Stomach (tissue), 9 donors: ENCODE results near the gene ZDHHC21. TPM values are rescaled to one million over a fixed set of nuclear protein-coding genes. Genes with fewer than 3 reads are reported as not detected.

ENCODE experiments used
- DNase-seq, 2 donors: peaks; one replicate each; pipeline versions ENCODE4 v3.0.0 to v3.0.0-alpha.2; 2013 to 2019
- H3K27ac ChIP-seq, 5 donors: fragments of 200-600 bp in 4 of 5; sonication (generic) in 4 of 5; one replicate each; pipeline ENCODE4 v1.5.1; 2013 to 2019; ENCODE audit warnings: mild to moderate bottlenecking in 1 of 5, moderate library complexity in 1 of 5
- H3K27me3 ChIP-seq, 3 donors: fragments of 200-600 bp; sonication (generic); one replicate each; pipeline ENCODE4 v1.5.1; 2017 to 2019; ENCODE audit warnings: mixed run types in 1 of 3
- H3K36me3 ChIP-seq, 4 donors: fragments of 200-600 bp; sonication (generic); 1 replicate in 3 of 4; 2 replicates in 1 of 4; pipeline ENCODE4 v1.5.1; 2016 to 2019
- H3K4me1 ChIP-seq, 4 donors: fragments of 200-600 bp; sonication (generic); one replicate each; pipeline ENCODE4 v1.5.1; 2016 to 2019
- H3K4me3 ChIP-seq, 4 donors: fragments of 200-600 bp; sonication (generic) in 3 of 4; one replicate each; pipeline ENCODE4 v1.5.1; 2016 to 2019; ENCODE audit warnings: mild to moderate bottlenecking in 1 of 4
- H3K9me3 ChIP-seq, 4 donors: fragments of 200-600 bp; sonication (generic); one replicate each; pipeline ENCODE4 v1.5.1; 2016 to 2019
- CTCF ChIP-seq, 7 experiments: fragments of 450-650 bp in 4 of 7; fragments of 200-600 bp in 3 of 7; sonication (generic) in 3 of 7; IDR thresholded peaks; one replicate each; pipeline ENCODE4 v1.5.1; 2016 to 2019; ENCODE audit warnings: antibody characterized with exemption in 7 of 7, control low read depth in 2 of 7, mild to moderate bottlenecking in 1 of 7
- EP300 ChIP-seq: sonication (generic); formaldehyde crosslinking; IDR thresholded peaks from one replicate; pipeline ENCODE4 v1.6.1; 2017; ENCODE audit warnings: antibody characterized with exemption
- POLR2A ChIP-seq, 4 donors: fragments of 450-650 bp; IDR thresholded peaks; one replicate each; pipeline ENCODE4 v1.6.1; 2016; ENCODE audit warnings: antibody characterized with exemption in 4 of 4, control low read depth in 2 of 4, mild to moderate bottlenecking in 1 of 4, moderate library complexity in 1 of 4
- POLR2AphosphoS5 ChIP-seq, 3 donors: sonication (generic); formaldehyde crosslinking; IDR thresholded peaks; one replicate each; pipeline ENCODE4 v1.6.1; 2016; ENCODE audit warnings: antibody characterized with exemption in 3 of 3
- WGBS, 5 donors: extraction: QIAGEN DNeasy Blood & Tissue Kit in 3 of 5; methylation state at CpG; one replicate each; pipeline versions ENCODE4 v1.1.5 to v1.1.7; 2013 to 2018; 5-methylcytosine and 5-hydroxymethylcytosine counted together
- intact Hi-C: fragments of 100-400 bp; cut with DNase I; formaldehyde crosslinking; loops from one replicate; pipeline ENCODE4 v1.15.1; 2023; ENCODE audit warnings: low total_unique reads
- polyA plus RNA-seq, 3 donors: library from polyadenylated mRNA; stranded (reverse); fragments of 200-250 nt; gene quantifications; one replicate each; pipeline ENCODE4 v1.2.3, GENCODE V29; 2013
- total RNA-seq, 5 donors: library from RNA; depleted of rRNA; stranded (reverse); fragments of >200 nt; gene quantifications; one replicate each; pipeline versions ENCODE4 v1.1.0 to v1.2.3, GENCODE V29; 2014 to 2016
- donor health status: healthy with polysubstance abuse.
- donor health status: Bipolar disorder and iron deficiency.
- donor health status: healthy.

The ZDHHC21 gene
- total and polyA plus RNA-seq, 8 donors: 1.2 to 33.4 (median 4.7) TPM

GRCh38 chr9:14731294-14731981 lies 38.2 kb upstream of the ZDHHC21 start:
- TF ChIP-seq POLR2A (IDR thresholded peaks at IDR 0.05) (no peak), POLR2AphosphoS5 (IDR thresholded peaks at IDR 0.05) (no peak), CTCF (IDR thresholded peaks at IDR 0.05) (no peak), EP300 (no peak)
- Histone ChIP-seq H3K4me3 (no peak overlapping the region), H3K4me1 (no peaks in the 10 kb centered on the region), H3K9me3 (no peaks in the 10 kb centered on the region), H3K36me3 (peaks cover 0 to under 1% (median 0%) of the 10 kb centered on the region in 4 donors), H3K27me3 (no peaks in the 10 kb centered on the region), H3K27ac (no peak overlapping the region)
- DNase-seq: no peak
- intact Hi-C loops: no loop called here
- WGBS, 5 donors: 90 to 97% (median 96%) methylated on average over 1 of the region's 1 CpG

DNA sequence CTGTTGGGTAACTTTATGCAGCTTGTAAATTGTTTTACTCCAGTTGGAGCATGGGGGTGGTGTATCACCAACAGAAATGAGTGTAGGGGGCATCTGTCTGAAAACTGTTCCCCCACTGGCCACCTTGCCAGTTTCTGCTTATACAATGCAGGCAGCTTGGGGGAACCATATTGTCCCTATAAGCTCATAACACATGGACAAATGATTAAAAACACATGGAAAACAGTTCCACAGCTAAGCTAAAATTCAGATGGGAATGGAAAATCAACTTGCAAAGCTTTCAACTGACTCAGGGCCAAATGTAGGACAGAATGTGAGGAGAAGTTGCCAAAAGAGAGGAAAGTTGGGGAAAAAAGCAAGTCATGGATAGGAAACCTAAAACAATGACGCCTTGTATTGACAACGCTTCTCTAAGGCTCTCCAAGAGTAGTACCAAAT lies 37.2 kb upstream of the ZDHHC21 start:
- intact Hi-C loops: no loop called here
- no peaks in the 10 kb centered on the region for H3K27me3 ChIP-seq
- H3K9me3 ChIP-seq: no peaks in the 10 kb centered on the region
- peak in 1 of 2 donors; percentile 67 for DNase-seq
- H3K36me3 ChIP-seq: no peaks in the 10 kb centered on the region
- no peak overlapping the region for H3K27ac ChIP-seq
- WGBS, 5 donors: 76 to 96% (median 91%) methylated on average over 2 of the region's 2 CpGs
- TF ChIP-seq EP300: no peak
- TF ChIP-seq POLR2A (IDR thresholded peaks at IDR 0.05): no peak
- no peak for TF ChIP-seq CTCF (IDR thresholded peaks at IDR 0.05)
- no peak for TF ChIP-seq POLR2AphosphoS5 (IDR thresholded peaks at IDR 0.05)
- no peak overlapping the region for H3K4me3 ChIP-seq
- no peaks in the 10 kb centered on the region for H3K4me1 ChIP-seq

DNA sequence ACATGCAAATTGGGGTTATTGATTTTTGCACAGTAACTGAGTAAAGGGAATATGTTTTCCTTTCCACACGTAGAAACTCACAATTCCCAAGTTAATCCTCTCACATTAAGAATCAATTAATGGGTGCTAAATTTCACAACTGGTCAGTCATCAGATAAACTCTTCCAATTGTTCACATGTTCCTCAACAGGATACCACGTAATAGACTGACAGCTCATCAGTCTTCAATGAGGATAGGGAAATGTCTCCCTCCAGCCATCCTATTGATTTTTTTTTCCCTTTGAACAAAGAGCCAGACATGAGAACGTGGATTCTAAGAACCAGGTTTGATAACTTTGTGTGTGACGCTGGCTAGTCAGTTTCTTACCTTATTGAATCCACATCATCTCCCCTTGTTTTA lies 30.1 kb upstream of the ZDHHC21 start:
- Histone ChIP-seq H3K27ac (no peak overlapping the region), H3K9me3 (no peaks in the 10 kb centered on the region), H3K4me3 (no peak overlapping the region), H3K27me3 (peaks cover 0 to 17% (median 0%) of the 10 kb centered on the region in 3 donors), H3K36me3 (no peaks in the 10 kb centered on the region), H3K4me1 (no peaks in the 10 kb centered on the region)
- TF ChIP-seq POLR2A (IDR thresholded peaks at IDR 0.05) (no peak), CTCF (IDR thresholded peaks at IDR 0.05) (no peak), EP300 (no peak), POLR2AphosphoS5 (IDR thresholded peaks at IDR 0.05) (no peak)
- no peak for DNase-seq
- intact Hi-C loops: no loop called here
- 37 to 53% (median 50%) methylated on average over 4 of the region's 4 CpGs for WGBS, 5 donors

DNA sequence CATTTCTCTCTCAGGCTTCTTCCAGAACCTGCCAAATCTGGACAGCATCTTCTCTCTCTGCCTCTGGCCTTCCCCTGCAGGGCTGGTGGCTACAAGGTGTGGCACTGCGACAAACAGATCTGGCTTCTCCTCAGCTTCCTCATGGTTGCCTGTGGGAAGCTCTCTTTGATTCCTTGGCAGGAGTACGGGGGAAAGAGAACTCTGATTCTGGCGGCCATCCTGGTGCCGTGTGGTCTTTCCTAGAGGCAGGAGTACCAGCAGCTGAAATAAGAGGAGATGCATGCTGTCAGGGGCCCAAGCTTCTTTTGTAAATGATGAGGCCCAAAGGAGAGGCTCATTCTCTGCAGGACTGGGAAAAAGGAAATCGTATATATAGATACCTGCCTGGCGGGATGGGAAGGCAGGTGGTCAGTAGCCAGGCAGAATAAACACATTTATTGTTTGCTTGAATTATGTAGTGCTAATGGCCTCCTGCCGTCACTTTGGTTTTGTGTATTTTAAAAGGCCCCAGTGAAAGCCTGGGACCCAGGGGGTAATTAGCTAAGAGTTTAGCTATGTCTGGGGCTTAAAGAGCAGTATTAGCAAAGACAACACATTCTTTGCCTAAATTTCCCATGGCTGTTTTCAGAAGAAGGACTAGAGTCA lies 29.3 kb upstream of the ZDHHC21 start, which contains the start of gene CER1:
TSS of gene CER1 (minus strand) at position 343 of the 645 bp plus-strand sequence. CDS start at position 282, 61 bp downstream.
- Histone ChIP-seq H3K27ac (no peak within 1 kb of the TSS), H3K36me3 (no peaks in the 10 kb centered on the region), H3K27me3 (peaks cover 0 to 17% (median 0%) of the 10 kb centered on the region in 3 donors), H3K4me3 (no peak within 1 kb of the TSS), H3K4me1 (no peaks in the 10 kb centered on the region), H3K9me3 (no peaks in the 10 kb centered on the region)
- no peak for TF ChIP-seq EP300
- no peak for TF ChIP-seq POLR2AphosphoS5 (IDR thresholded peaks at IDR 0.05)
- no peak for TF ChIP-seq POLR2A (IDR thresholded peaks at IDR 0.05)
- no peak for TF ChIP-seq CTCF (IDR thresholded peaks at IDR 0.05)
- intact Hi-C loops: no loop called here
- DNase-seq: no peak
- WGBS, 5 donors: 30 to 55% (median 35%) methylated on average over 7 of the region's 7 CpGs
